ENCODE results near the gene TEKT3. TPM values are rescaled to one million over a fixed set of nuclear protein-coding genes. Genes with fewer than 3 reads are reported as not detected.

Gene TEKT3
- total RNA-seq, 4 donors from 2014 or later = 0.51 to 3.3 (median 0.89) TPM

DNA sequence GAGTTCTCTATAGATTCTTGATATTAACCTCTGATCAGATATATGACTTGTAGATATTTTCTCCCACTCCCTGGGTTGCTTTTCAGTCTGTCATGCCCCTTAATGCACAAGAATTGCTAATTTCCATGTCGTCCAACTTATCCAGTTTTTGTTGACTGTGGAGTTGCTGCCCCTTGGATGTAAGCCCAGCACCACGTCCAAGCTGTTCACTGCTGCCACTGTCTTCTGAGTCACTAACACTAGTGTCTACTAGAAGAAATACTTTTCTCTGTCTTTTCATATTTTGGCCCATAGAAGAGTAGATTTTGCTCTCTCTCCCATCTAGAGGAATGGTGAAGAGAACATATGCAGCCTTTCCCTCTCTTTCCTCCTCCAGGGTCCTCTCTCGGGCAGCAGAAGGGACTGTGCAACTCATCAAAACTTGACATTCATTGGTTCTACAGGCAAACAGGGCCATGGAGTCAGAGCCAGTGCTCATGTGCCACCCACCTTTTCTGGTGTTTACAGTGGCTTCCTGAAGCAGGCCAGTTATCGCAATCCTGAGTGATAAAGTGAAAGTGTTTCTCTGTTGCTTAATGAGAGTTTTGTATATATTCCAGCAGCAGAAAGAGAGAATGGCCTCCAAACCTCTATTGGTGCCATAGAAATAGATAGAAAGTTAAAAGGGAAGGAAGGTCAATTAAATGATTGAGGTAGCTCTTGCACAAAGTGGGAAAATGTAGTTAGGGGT is 53.7 kb downstream of the TEKT3 start:
- TF ChIP-seq, protein P1, sequence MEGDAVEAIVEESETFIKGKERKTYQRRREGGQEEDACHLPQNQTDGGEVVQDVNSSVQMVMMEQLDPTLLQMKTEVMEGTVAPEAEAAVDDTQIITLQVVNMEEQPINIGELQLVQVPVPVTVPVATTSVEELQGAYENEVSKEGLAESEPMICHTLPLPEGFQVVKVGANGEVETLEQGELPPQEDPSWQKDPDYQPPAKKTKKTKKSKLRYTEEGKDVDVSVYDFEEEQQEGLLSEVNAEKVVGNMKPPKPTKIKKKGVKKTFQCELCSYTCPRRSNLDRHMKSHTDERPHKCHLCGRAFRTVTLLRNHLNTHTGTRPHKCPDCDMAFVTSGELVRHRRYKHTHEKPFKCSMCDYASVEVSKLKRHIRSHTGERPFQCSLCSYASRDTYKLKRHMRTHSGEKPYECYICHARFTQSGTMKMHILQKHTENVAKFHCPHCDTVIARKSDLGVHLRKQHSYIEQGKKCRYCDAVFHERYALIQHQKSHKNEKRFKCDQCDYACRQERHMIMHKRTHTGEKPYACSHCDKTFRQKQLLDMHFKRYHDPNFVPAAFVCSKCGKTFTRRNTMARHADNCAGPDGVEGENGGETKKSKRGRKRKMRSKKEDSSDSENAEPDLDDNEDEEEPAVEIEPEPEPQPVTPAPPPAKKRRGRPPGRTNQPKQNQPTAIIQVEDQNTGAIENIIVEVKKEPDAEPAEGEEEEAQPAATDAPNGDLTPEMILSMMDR (IDR thresholded peaks at IDR 0.05; ENCODE audit: low read depth) = no peak

DNA sequence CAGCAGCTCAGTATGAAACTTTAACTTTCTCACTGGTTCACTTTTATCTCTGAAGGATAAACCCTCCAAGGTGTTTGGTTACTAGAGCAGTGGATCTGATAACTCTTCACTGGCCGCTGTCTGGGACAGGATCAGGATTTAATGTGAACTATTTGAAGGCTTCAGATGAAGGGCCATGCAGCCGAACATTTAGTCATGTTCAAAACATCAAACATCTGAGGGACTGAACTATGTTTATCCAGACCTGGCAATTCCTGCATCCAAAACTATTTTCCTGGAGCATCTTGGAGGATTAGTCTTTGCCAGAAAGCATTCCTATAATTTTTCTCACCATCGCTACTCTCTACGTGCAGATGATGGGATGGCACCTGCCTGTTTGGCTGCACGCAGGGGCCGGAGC is 55.9 kb downstream of the TEKT3 start:
- TF ChIP-seq, protein P1 (IDR thresholded peaks at IDR 0.05; ENCODE audit: low read depth) = no peak

GRCh38 chr17:15284537-15284936 is 56.9 kb downstream of the TEKT3 start:
- TF ChIP-seq, protein P1 (IDR thresholded peaks at IDR 0.05; ENCODE audit: low read depth) = no peak

DNA sequence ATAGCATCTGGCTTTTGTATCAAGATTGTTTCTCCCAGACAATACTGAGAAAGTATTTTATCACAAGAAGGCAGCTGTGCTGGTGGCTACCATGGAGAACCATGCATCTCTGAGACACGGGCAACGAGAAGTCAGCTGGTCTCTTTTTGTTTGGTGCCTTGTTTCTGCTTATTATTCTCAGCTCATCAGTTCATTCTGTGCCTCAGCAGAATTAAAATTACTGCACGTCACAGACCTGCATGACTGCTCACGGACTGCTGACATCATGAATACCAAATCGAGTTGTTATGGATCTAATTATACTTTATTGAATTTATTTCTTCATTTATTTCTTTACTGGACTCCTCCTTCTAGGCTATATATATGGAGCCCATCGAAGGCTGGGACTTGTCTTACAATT is 57.3 kb downstream of the TEKT3 start:
- TF ChIP-seq, protein P1 (IDR thresholded peaks at IDR 0.05; ENCODE audit: low read depth) = no peak

GRCh38 chr17:15281909-15282308 is 59.5 kb downstream of the TEKT3 start:
- TF ChIP-seq, protein P1 (IDR thresholded peaks at IDR 0.05; ENCODE audit: low read depth) = no peak

- TF ChIP-seq, protein P1 (IDR thresholded peaks at IDR 0.05; ENCODE audit: low read depth) = no peak
Observed at GRCh38 chr17:15278924-15279477, 62.4 kb downstream of the TEKT3 start.

DNA sequence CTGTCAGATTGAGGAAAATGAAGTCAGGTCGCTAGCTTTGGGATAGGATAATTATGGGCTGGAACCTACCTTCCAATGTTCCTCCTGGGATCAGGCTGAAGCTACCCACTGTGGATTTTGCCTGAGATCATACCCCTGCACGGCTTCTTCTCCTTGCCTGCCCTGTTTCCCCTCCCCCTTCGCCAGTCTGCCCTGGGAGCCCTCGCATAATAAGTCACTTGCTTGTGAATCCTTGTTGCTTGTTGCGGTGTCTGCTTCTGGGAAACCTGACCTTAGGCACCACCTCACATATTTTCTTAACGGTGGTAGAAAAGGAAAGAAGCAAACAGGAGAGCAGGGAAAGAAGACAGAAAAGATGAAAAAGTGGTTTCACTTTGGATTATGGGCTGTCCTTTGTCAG is 63.0 kb downstream of the TEKT3 start:
- TF ChIP-seq, protein P1 (IDR thresholded peaks at IDR 0.05; ENCODE audit: low read depth) = no peak

Data from subcutaneous adipose tissue (tissue), 4 donors.